A673 (cell line): ENCODE results near the gene NRIP3.

ENCODE experiments used
- EZH2 ChIP-seq: fragments of 200-600 bp; sonication (generic); IDR thresholded peaks from 2 replicates; pipeline ENCODE4 v1.6.1; 2017; ENCODE audit warnings: borderline replicate concordance, low read depth, mild to moderate bottlenecking, mixed read lengths, antibody characterized with exemption, low read length; ENCODE audit not compliant: poor library complexity, severe bottlenecking
- TF ChIP-seq, protein P1 (sequence below): fragments of 300-800, 200-600 bp; sonication (generic); conservative IDR thresholded peaks from 2 replicates; pipeline ENCODE4 v1.5.1; 2017; ENCODE audit warnings: low read depth, mild to moderate bottlenecking, antibody characterized with exemption, low read length, moderate library complexity, mixed read lengths

DNA sequence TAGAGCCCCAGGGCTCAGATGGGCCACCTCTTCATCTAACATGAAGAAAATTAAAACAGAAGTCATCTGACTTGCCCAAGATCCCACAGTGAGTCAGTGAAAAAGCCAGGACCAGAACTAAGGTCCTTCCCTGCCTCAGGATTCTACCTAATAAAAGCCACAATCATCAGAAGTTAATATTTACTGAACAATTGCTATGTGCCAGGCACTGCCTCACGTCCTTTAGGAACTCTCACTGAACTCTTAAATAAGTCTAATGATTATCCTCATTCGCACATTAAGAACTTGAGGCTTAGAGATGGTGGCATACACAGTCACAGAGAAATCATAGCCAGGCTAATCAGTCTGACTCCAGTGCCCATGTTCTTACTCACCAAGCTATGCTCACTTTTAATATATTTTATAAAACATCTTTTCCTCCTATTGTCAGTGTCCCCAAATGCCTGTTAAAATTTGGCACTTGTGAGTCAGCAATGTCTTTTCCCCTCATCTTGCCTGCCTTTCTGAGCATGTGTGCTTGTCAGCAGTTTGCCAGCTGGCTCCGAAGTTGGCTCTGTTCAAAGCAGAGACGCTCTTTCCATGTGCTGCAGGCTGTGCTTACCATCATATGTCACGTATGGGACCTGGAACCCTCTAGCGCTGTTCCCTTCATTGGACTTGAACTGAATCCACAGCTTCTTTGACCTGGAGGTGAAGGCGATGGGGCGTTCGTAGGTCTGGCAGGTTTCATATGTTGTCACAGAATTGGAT is 21.5 kb upstream of the NRIP3 start:
- TF ChIP-seq, protein P1, sequence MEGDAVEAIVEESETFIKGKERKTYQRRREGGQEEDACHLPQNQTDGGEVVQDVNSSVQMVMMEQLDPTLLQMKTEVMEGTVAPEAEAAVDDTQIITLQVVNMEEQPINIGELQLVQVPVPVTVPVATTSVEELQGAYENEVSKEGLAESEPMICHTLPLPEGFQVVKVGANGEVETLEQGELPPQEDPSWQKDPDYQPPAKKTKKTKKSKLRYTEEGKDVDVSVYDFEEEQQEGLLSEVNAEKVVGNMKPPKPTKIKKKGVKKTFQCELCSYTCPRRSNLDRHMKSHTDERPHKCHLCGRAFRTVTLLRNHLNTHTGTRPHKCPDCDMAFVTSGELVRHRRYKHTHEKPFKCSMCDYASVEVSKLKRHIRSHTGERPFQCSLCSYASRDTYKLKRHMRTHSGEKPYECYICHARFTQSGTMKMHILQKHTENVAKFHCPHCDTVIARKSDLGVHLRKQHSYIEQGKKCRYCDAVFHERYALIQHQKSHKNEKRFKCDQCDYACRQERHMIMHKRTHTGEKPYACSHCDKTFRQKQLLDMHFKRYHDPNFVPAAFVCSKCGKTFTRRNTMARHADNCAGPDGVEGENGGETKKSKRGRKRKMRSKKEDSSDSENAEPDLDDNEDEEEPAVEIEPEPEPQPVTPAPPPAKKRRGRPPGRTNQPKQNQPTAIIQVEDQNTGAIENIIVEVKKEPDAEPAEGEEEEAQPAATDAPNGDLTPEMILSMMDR, result no peak
- TF ChIP-seq EZH2, result no peak
